ENCODE data around the gene DDAH2. TPM values are rescaled to one million over a fixed set of nuclear protein-coding genes. Genes with fewer than 3 reads are reported as not detected.

Gene DDAH2
- total RNA-seq, 1 donor = 96.6 TPM

GRCh38 chr6:31734821-31735406 is 5.8 kb upstream of the DDAH2 start:
- no peak for TF ChIP-seq CTCF (IDR thresholded peaks at IDR 0.05; ENCODE audit: extremely low read depth, low read depth, low read length)
- H2AFZ ChIP-seq (ENCODE audit: low read length) = peak overlapping the region; percentile 79
- peaks cover 48% of the 10 kb centered on the region for H3K4me1 ChIP-seq (ENCODE audit: insufficient read depth, low read length)
- H3K27me3 ChIP-seq (ENCODE audit: insufficient read depth, low read length) = no peaks in the 10 kb centered on the region
- H3K79me2 ChIP-seq (ENCODE audit: insufficient read depth, low read length) = peaks cover 48% of the 10 kb centered on the region
- no peaks in the 10 kb centered on the region for H3K9me3 ChIP-seq (ENCODE audit: low read depth, low read length)
- H4K20me1 ChIP-seq (ENCODE audit: insufficient read depth, low read length) = peaks cover 26% of the 10 kb centered on the region
- H3K4me3 ChIP-seq (ENCODE audit: insufficient read depth, low read length) = peak overlapping the region; percentile 89
- H3K27ac ChIP-seq (ENCODE audit: low read depth, low read length) = peak overlapping the region; percentile 82
- peak overlapping the region; percentile 99 for H3K4me2 ChIP-seq (ENCODE audit: insufficient read depth, low read length)
- H3K36me3 ChIP-seq (ENCODE audit: insufficient read depth, low read length) = peaks cover 38% of the 10 kb centered on the region
- peak; percentile 94 for DNase-seq (ENCODE audit: insufficient read length, low spot score, missing footprints)

GRCh38 chr6:31734247-31734820 is 5.2 kb upstream of the DDAH2 start:
- Histone ChIP-seq H3K36me3 (ENCODE audit: insufficient read depth, low read length) (peaks cover 38% of the 10 kb centered on the region), H3K27me3 (ENCODE audit: insufficient read depth, low read length) (no peaks in the 10 kb centered on the region), H3K4me3 (ENCODE audit: insufficient read depth, low read length) (peak overlapping the region; percentile 89), H3K79me2 (ENCODE audit: insufficient read depth, low read length) (peaks cover 47% of the 10 kb centered on the region), H3K4me2 (ENCODE audit: insufficient read depth, low read length) (peak overlapping the region; percentile 99), H2AFZ (ENCODE audit: low read length) (peak overlapping the region; percentile 79), H3K27ac (ENCODE audit: low read depth, low read length) (peak overlapping the region; percentile 82), H4K20me1 (ENCODE audit: insufficient read depth, low read length) (peaks cover 26% of the 10 kb centered on the region), H3K4me1 (ENCODE audit: insufficient read depth, low read length) (peaks cover 45% of the 10 kb centered on the region), H3K9me3 (ENCODE audit: low read depth, low read length) (no peaks in the 10 kb centered on the region)
- no peak for TF ChIP-seq CTCF (IDR thresholded peaks at IDR 0.05; ENCODE audit: extremely low read depth, low read depth, low read length)
- DNase-seq (ENCODE audit: insufficient read length, low spot score, missing footprints) = no peak

GRCh38 chr6:31733734-31734133 is 4.6 kb upstream of the DDAH2 start:
- H3K36me3 ChIP-seq (ENCODE audit: insufficient read depth, low read length) = peaks cover 38% of the 10 kb centered on the region
- H3K79me2 ChIP-seq (ENCODE audit: insufficient read depth, low read length) = peaks cover 52% of the 10 kb centered on the region
- H3K9me3 ChIP-seq (ENCODE audit: low read depth, low read length) = no peaks in the 10 kb centered on the region
- H2AFZ ChIP-seq (ENCODE audit: low read length) = no peak overlapping the region
- H3K4me3 ChIP-seq (ENCODE audit: insufficient read depth, low read length) = peak overlapping the region; percentile 89
- H4K20me1 ChIP-seq (ENCODE audit: insufficient read depth, low read length) = peaks cover 26% of the 10 kb centered on the region
- no peak for TF ChIP-seq CTCF (IDR thresholded peaks at IDR 0.05; ENCODE audit: extremely low read depth, low read depth, low read length)
- peaks cover 45% of the 10 kb centered on the region for H3K4me1 ChIP-seq (ENCODE audit: insufficient read depth, low read length)
- no peaks in the 10 kb centered on the region for H3K27me3 ChIP-seq (ENCODE audit: insufficient read depth, low read length)
- no peak for DNase-seq (ENCODE audit: insufficient read length, low spot score, missing footprints)
- H3K4me2 ChIP-seq (ENCODE audit: insufficient read depth, low read length) = peak overlapping the region; percentile 99
- H3K27ac ChIP-seq (ENCODE audit: low read depth, low read length) = peak overlapping the region; percentile 82

- H4K20me1 ChIP-seq (ENCODE audit: insufficient read depth, low read length) = peaks cover 28% of the 10 kb centered on the region
- H3K9me3 ChIP-seq (ENCODE audit: low read depth, low read length) = no peaks in the 10 kb centered on the region
- no peak for DNase-seq (ENCODE audit: insufficient read length, low spot score, missing footprints)
- no peaks in the 10 kb centered on the region for H3K27me3 ChIP-seq (ENCODE audit: insufficient read depth, low read length)
- no peak overlapping the region for H3K4me3 ChIP-seq (ENCODE audit: insufficient read depth, low read length)
- H3K27ac ChIP-seq (ENCODE audit: low read depth, low read length) = no peak overlapping the region
- peaks cover 53% of the 10 kb centered on the region for H3K79me2 ChIP-seq (ENCODE audit: insufficient read depth, low read length)
- H2AFZ ChIP-seq (ENCODE audit: low read length) = no peak overlapping the region
- H3K36me3 ChIP-seq (ENCODE audit: insufficient read depth, low read length) = peaks cover 44% of the 10 kb centered on the region
- no peak overlapping the region for H3K4me2 ChIP-seq (ENCODE audit: insufficient read depth, low read length)
- H3K4me1 ChIP-seq (ENCODE audit: insufficient read depth, low read length) = peaks cover 33% of the 10 kb centered on the region
- TF ChIP-seq CTCF (IDR thresholded peaks at IDR 0.05; ENCODE audit: extremely low read depth, low read depth, low read length) = no peak
Observed at GRCh38 chr6:31732029-31732428, 2.9 kb upstream of the DDAH2 start.

Measured in osteoblast (primary cell).